ENCODE results near the gene PLVAP.

GRCh38 chr19:17329366-17330261, 47.5 kb downstream of the PLVAP start:
- TF ChIP-seq PKNOX1 (IDR thresholded peaks at IDR 0.05) (no peak), SUZ12 (IDR thresholded peaks at IDR 0.05) (no peak), CTBP1 (IDR thresholded peaks at IDR 0.05; ENCODE audit: borderline replicate concordance) (no peak), ELF4 (IDR thresholded peaks at IDR 0.05) (no peak), FOXA1 (IDR thresholded peaks at IDR 0.05) (no peak), BHLHE40 (IDR thresholded peaks at IDR 0.05; ENCODE audit: borderline replicate concordance) (no peak), HDGF (IDR thresholded peaks at IDR 0.05; ENCODE audit: borderline replicate concordance) (no peak), TARDBP (IDR thresholded peaks at IDR 0.05) (no peak), FOXK2 (IDR thresholded peaks at IDR 0.05) (no peak)

Data from HEK293T (cell line).